ENCODE data around the gene PARP8. TPM values are rescaled to one million over a fixed set of nuclear protein-coding genes. Genes with fewer than 3 reads are reported as not detected.

PARP8 gene
- total and polyA plus RNA-seq, 4 donors = 11.6 to 59.4 (median 25.3) TPM

DNA sequence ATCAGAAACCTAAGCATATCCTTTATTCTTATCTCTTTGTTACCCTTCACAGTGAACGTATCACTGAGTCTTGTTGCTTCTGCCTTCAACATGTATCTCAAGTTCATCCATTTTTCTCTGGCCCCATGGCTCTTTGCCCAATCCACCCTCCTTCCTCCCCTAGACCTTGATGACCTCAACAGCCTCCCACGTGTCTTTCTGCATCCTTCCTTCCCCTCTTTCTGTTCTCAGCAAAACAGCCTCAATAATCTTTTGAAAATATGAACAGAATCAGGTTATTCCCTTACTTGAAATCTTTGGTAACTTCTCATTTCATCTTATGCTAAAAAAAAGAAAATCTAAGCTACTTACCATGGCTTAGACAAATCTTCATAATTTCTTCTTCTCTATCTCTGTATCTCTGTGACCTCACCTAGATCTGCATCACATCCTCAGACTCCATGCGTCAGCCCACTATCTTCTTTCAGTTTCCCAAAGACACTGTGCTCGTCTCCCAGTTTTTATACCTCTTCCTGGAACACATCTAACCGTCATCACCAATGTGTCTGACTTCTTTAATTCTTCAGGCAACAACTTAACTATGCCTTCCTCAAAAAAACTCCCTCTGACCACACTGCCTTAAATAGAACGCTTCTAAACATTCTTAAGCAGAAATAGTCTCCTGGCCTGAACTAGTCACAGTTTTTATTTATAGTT lies 208.0 kb downstream of the PARP8 start:
- ATAC-seq (ENCODE audit: insufficient read depth, low FRiP score) (no peak), DNase-seq (peak in 1 of 3 donors; percentile 8)
- Histone ChIP-seq H3K9ac (ENCODE audit: insufficient read depth in 1 of 2, low read length in 2 of 2) (no peak overlapping the region), H3K27ac (ENCODE audit: low read depth in 1 of 2, low read length in 1 of 2) (no peak overlapping the region), H3K4me3 (no peak overlapping the region), H3K36me3 (ENCODE audit: control insufficient read depth in 4 of 4, insufficient read depth in 4 of 4, low read length in 4 of 4) (no peaks in the 10 kb centered on the region), H3K9me3 (ENCODE audit: control insufficient read depth in 4 of 4, insufficient read depth in 3 of 4, low read length in 3 of 4) (peaks cover 0 to 3% (median 0%) of the 10 kb centered on the region in 4 donors), H3K4me1 (ENCODE audit: control insufficient read depth in 5 of 5, insufficient read depth in 5 of 5, low read length in 5 of 5) (peaks cover 0 to 6% (median 0%) of the 10 kb centered on the region in 5 donors), H3K27me3 (ENCODE audit: control insufficient read depth in 3 of 3, insufficient read depth in 3 of 3, low read length in 2 of 3) (no peaks in the 10 kb centered on the region)
- 41 to 44% methylated on average over 6 of the region's 6 CpGs for WGBS, 2 donors
- TF ChIP-seq, protein P1, sequence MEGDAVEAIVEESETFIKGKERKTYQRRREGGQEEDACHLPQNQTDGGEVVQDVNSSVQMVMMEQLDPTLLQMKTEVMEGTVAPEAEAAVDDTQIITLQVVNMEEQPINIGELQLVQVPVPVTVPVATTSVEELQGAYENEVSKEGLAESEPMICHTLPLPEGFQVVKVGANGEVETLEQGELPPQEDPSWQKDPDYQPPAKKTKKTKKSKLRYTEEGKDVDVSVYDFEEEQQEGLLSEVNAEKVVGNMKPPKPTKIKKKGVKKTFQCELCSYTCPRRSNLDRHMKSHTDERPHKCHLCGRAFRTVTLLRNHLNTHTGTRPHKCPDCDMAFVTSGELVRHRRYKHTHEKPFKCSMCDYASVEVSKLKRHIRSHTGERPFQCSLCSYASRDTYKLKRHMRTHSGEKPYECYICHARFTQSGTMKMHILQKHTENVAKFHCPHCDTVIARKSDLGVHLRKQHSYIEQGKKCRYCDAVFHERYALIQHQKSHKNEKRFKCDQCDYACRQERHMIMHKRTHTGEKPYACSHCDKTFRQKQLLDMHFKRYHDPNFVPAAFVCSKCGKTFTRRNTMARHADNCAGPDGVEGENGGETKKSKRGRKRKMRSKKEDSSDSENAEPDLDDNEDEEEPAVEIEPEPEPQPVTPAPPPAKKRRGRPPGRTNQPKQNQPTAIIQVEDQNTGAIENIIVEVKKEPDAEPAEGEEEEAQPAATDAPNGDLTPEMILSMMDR (IDR thresholded peaks at IDR 0.05; ENCODE audit: control extremely low read depth, extremely low read depth) = no peak

DNA sequence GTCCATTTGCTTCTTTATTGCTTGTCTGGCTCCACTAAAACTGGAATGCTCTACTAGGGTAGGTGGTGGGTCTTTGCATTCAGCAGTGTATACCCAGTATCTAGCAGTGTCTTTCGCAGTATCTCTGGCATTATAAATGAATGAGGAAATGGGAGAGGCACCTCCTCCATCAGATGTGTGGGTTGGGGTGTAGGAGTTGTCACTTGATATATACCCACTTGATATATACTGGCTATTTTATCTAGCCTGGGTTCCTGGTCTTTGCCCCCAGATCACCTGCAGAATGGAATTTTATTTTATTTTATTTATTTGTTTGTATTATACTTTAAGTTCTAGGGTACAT lies 208.5 kb downstream of the PARP8 start:
- TF ChIP-seq, protein P1 (IDR thresholded peaks at IDR 0.05; ENCODE audit: control extremely low read depth, extremely low read depth) = no peak
- H3K9ac ChIP-seq (ENCODE audit: insufficient read depth in 1 of 2, low read length in 2 of 2) = no peak overlapping the region
- no peak overlapping the region for H3K4me3 ChIP-seq
- ATAC-seq (ENCODE audit: insufficient read depth, low FRiP score) (no peak), DNase-seq (no peak)
- H3K27ac ChIP-seq (ENCODE audit: low read depth in 1 of 2, low read length in 1 of 2) = no peak overlapping the region
- H3K4me1 ChIP-seq (ENCODE audit: control insufficient read depth in 5 of 5, insufficient read depth in 5 of 5, low read length in 5 of 5) = peaks cover 0 to 6% (median 0%) of the 10 kb centered on the region in 5 donors
- H3K9me3 ChIP-seq (ENCODE audit: control insufficient read depth in 4 of 4, insufficient read depth in 3 of 4, low read length in 3 of 4) = peaks cover 0 to 3% (median 0%) of the 10 kb centered on the region in 4 donors
- 86 to 87% methylated on average over 1 of the region's 1 CpG for WGBS, 2 donors
- no peaks in the 10 kb centered on the region for H3K36me3 ChIP-seq (ENCODE audit: control insufficient read depth in 4 of 4, insufficient read depth in 4 of 4, low read length in 4 of 4)
- H3K27me3 ChIP-seq (ENCODE audit: control insufficient read depth in 3 of 3, insufficient read depth in 3 of 3, low read length in 2 of 3) = no peaks in the 10 kb centered on the region

DNA sequence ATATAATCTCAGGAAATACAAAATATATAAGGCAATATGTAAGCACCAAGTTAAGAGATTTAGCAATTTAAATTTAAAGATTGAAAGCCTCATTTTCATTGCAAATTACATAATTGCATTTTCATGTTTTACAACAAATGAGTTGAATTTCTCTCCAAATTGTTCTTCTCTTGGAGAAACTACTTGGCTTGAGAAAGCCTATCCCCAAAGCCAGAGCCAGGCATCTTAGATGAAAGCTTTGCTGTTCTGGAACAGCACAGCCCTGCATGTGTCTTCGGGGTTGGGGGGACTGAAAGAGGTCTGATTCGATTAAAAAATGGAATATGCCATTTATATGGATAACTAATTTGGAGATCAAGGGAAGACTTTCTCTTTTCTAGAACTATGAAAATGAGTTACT lies 212.0 kb downstream of the PARP8 start:
- DNase-seq (no peak), ATAC-seq (ENCODE audit: insufficient read depth, low FRiP score) (no peak)
- H3K4me1 ChIP-seq (ENCODE audit: control insufficient read depth in 5 of 5, insufficient read depth in 5 of 5, low read length in 5 of 5) = peaks cover 0 to 6% (median 3%) of the 10 kb centered on the region in 5 donors
- no peaks in the 10 kb centered on the region for H3K27me3 ChIP-seq (ENCODE audit: control insufficient read depth in 3 of 3, insufficient read depth in 3 of 3, low read length in 2 of 3)
- H3K4me3 ChIP-seq = no peak overlapping the region
- no peaks in the 10 kb centered on the region for H3K36me3 ChIP-seq (ENCODE audit: control insufficient read depth in 4 of 4, insufficient read depth in 4 of 4, low read length in 4 of 4)
- H3K9me3 ChIP-seq (ENCODE audit: control insufficient read depth in 4 of 4, insufficient read depth in 3 of 4, low read length in 3 of 4) = no peaks in the 10 kb centered on the region
- H3K27ac ChIP-seq (ENCODE audit: low read depth in 1 of 2, low read length in 1 of 2) = no peak overlapping the region
- TF ChIP-seq, protein P1 (IDR thresholded peaks at IDR 0.05; ENCODE audit: control extremely low read depth, extremely low read depth) = no peak
- no peak overlapping the region for H3K9ac ChIP-seq (ENCODE audit: insufficient read depth in 1 of 2, low read length in 2 of 2)
- 92 to 93% methylated on average over 2 of the region's 2 CpGs for WGBS, 2 donors

DNA sequence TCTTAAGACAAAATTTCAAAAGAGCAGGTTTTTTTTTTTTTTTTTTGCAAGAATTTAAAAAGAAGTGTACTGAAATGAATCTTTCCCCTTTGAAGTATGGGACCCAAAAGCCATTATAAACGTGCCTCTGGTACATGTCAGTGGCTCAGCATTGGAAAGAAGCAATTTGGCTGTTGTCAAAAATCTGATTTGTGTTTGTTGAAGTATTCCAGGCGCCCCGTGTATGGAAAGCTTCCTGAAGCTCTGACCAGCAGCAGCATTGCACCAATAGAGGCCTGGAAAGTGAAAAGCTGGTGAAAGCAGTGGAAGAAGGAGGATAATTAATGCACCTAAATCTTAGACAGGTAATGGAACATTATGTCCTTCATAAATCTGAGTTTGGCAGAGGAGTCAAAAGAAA lies 215.0 kb downstream of the PARP8 start:
- TF ChIP-seq, protein P1 (IDR thresholded peaks at IDR 0.05; ENCODE audit: control extremely low read depth, extremely low read depth) = no peak
- no peak for ATAC-seq (ENCODE audit: insufficient read depth, low FRiP score)
- 72% methylated on average over 3 of the region's 3 CpGs for WGBS, 2 donors
- Histone ChIP-seq H3K9ac (ENCODE audit: insufficient read depth in 1 of 2, low read length in 2 of 2) (no peak overlapping the region), H3K4me3 (no peak overlapping the region), H3K36me3 (ENCODE audit: control insufficient read depth in 4 of 4, insufficient read depth in 4 of 4, low read length in 4 of 4) (no peaks in the 10 kb centered on the region), H3K27ac (ENCODE audit: low read depth in 1 of 2, low read length in 1 of 2) (no peak overlapping the region), H3K27me3 (ENCODE audit: control insufficient read depth in 3 of 3, insufficient read depth in 3 of 3, low read length in 2 of 3) (no peaks in the 10 kb centered on the region), H3K4me1 (ENCODE audit: control insufficient read depth in 5 of 5, insufficient read depth in 5 of 5, low read length in 5 of 5) (peaks cover 0 to 3% (median 2%) of the 10 kb centered on the region in 5 donors), H3K9me3 (ENCODE audit: control insufficient read depth in 4 of 4, insufficient read depth in 3 of 4, low read length in 3 of 4) (peaks cover 0 to 4% (median 0%) of the 10 kb centered on the region in 4 donors)
- no peak for DNase-seq
